ENCODE results near the gene GRK5. TPM values are rescaled to one million over a fixed set of nuclear protein-coding genes. Genes with fewer than 3 reads are reported as not detected.

Gene GRK5
- total RNA-seq, 1 donor from 2014 or later: 163 TPM

DNA sequence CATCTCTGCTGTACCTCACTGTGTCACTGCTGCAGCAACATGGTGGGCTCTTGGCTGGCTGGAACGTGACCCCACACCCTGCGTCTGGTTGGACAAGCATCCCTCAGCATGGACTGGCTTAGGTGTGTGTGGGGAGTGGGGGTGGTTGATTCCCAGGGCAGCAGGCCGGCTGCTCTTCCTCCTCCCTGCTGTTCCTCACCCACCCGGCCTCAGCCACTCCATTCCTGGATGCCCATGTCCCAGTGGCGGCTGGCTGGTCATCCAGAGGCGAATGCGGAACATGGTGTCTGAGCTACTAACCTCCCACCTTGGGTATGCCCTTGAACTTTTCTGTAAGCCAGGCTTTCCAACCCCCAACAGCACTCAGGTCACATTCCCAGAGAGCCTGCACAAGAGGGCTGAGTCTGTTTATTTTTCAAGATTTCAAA lies 81.2 kb downstream of the GRK5 start:
- TF ChIP-seq, protein P1, sequence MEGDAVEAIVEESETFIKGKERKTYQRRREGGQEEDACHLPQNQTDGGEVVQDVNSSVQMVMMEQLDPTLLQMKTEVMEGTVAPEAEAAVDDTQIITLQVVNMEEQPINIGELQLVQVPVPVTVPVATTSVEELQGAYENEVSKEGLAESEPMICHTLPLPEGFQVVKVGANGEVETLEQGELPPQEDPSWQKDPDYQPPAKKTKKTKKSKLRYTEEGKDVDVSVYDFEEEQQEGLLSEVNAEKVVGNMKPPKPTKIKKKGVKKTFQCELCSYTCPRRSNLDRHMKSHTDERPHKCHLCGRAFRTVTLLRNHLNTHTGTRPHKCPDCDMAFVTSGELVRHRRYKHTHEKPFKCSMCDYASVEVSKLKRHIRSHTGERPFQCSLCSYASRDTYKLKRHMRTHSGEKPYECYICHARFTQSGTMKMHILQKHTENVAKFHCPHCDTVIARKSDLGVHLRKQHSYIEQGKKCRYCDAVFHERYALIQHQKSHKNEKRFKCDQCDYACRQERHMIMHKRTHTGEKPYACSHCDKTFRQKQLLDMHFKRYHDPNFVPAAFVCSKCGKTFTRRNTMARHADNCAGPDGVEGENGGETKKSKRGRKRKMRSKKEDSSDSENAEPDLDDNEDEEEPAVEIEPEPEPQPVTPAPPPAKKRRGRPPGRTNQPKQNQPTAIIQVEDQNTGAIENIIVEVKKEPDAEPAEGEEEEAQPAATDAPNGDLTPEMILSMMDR (IDR thresholded peaks at IDR 0.05; ENCODE audit: unreplicated experiment): no peak
- H3K4me1 Mint-ChIP-seq (ENCODE audit: unreplicated experiment): peaks cover 71% of the 10 kb centered on the region
- no peak for DNase-seq (ENCODE audit: low spot score)
- H3K9me3 Mint-ChIP-seq (ENCODE audit: unreplicated experiment): no peaks in the 10 kb centered on the region
- H3K36me3 Mint-ChIP-seq (ENCODE audit: low read depth, unreplicated experiment): peaks cover 24% of the 10 kb centered on the region
- H3K4me3 Mint-ChIP-seq (ENCODE audit: unreplicated experiment): peak overlapping the region; percentile 44
- peak overlapping the region; percentile 76 for H3K27ac Mint-ChIP-seq (ENCODE audit: unreplicated experiment)
- peaks cover 18% of the 10 kb centered on the region for H3K27me3 Mint-ChIP-seq (ENCODE audit: unreplicated experiment)

DNA sequence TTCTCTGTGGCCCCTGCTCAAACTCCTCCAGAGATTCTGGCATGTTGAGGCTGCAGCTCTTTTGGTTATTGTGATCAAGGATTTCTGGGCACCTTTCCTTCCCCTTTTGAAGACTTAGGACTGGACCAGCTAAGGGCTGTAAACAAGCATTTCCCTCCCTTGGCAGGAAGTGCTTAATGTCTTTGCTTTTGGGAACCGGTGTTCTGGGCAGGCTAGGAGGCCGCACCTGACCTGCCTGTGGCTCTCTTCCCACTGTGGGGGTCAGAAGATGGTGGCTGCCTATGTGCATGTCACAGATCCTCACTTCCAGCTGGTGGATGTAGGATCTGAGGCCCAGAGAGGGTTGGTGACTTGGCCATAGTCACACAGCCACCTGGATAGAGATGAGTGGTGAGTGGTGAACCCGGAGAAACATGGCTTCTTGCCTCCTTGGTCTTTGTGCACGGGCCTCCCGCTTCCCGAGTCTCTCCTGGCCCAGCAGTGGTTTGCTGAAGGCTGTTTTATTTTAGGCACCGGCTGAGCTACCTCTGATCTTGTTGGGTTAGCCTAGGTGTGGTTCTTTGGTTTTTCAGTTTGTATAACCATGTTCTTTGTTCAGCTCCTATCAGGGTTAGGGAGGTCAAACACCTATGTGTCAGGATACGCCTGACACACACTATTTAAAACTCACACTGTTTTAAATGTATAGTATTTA lies 82.0 kb downstream of the GRK5 start:
- TF ChIP-seq, protein P1 (IDR thresholded peaks at IDR 0.05; ENCODE audit: unreplicated experiment): no peak
- Mint-ChIP-seq H3K27me3 (ENCODE audit: unreplicated experiment) (peaks cover 17% of the 10 kb centered on the region), H3K9me3 (ENCODE audit: unreplicated experiment) (no peaks in the 10 kb centered on the region), H3K27ac (ENCODE audit: unreplicated experiment) (peak overlapping the region; percentile 70), H3K4me1 (ENCODE audit: unreplicated experiment) (peaks cover 66% of the 10 kb centered on the region), H3K4me3 (ENCODE audit: unreplicated experiment) (peak overlapping the region; percentile 47), H3K36me3 (ENCODE audit: low read depth, unreplicated experiment) (peaks cover 28% of the 10 kb centered on the region)
- DNase-seq (ENCODE audit: low spot score): no peak

DNA sequence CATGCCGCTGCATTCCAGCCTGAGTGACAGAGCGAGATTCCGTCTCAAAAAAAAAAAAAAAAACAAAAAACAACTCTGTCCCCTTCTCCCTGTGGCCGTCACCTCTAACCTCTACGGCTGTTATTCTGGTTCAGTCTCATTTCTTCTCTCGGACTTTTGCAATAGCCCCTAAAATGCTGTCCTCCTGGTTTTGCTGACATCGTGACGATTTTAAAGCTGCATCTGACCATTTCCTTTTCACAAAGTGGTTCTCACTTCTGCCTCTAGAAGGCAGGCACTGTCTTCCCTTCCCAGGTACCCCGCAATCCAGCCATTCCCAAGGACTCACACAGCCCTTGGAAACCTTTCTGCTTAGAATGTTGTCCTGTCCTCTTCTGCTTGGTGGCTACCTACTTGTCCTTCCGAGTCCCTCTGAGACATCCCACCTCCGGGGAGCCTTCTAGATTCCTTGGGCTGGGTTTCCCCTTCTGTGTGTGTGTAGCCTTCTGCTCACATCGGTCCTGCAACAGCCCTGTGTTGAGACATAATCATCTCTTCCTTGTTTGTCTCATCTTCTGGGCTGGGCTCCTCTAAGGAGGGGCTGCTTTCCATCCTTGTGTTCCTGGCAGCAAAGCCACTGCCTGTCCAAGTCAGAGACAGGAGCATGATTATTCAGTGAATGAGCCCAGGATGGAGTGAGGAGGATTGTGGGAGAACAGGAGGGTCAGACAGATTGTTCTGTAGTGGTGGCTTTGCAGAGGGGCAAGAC lies 83.1 kb downstream of the GRK5 start:
- TF ChIP-seq, protein P1 (IDR thresholded peaks at IDR 0.05; ENCODE audit: unreplicated experiment): no peak
- Mint-ChIP-seq H3K27ac (ENCODE audit: unreplicated experiment) (peak overlapping the region; percentile 72), H3K4me3 (ENCODE audit: unreplicated experiment) (peak overlapping the region; percentile 37), H3K4me1 (ENCODE audit: unreplicated experiment) (peaks cover 55% of the 10 kb centered on the region), H3K27me3 (ENCODE audit: unreplicated experiment) (peaks cover 13% of the 10 kb centered on the region), H3K9me3 (ENCODE audit: unreplicated experiment) (no peaks in the 10 kb centered on the region), H3K36me3 (ENCODE audit: low read depth, unreplicated experiment) (peaks cover 34% of the 10 kb centered on the region)
- no peak for DNase-seq (ENCODE audit: low spot score)

DNA sequence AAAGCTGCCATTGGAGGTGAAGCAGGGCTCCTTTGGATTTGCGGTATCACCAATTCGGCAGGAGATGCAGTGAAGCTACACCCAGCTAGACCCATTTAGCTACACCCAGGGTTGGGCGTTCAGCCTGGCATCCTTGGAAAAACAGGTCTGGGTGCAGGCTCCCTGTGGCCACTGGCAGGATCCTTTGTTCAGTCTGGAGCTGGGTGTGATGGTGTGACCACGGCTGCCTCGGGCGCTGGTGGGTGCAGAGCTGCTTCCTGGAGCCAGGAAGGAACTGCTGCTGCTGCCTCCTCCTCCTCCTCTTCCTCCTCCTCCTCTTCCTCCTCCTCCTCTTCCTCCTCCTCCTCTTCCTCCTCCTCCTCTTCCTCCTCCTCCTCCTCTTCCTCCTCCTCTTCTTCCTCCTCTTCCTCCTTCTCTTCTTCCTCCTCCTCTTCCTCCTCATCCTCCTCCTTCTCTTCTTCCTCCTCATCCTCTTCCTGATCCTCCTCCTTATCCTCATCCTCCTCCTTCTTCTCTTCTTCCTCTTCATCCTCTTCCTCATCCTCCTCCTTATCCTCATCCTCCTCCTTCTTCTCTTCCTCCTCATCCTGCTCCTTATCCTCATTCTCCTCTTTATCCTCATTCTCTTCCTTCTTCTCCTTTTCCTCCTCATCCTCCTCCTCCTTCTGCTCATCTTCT lies 84.0 kb downstream of the GRK5 start:
- H3K27me3 Mint-ChIP-seq (ENCODE audit: unreplicated experiment): peaks cover 15% of the 10 kb centered on the region
- H3K9me3 Mint-ChIP-seq (ENCODE audit: unreplicated experiment): no peaks in the 10 kb centered on the region
- peaks cover 48% of the 10 kb centered on the region for H3K4me1 Mint-ChIP-seq (ENCODE audit: unreplicated experiment)
- TF ChIP-seq, protein P1 (IDR thresholded peaks at IDR 0.05; ENCODE audit: unreplicated experiment): no peak
- DNase-seq (ENCODE audit: low spot score): no peak
- peaks cover 40% of the 10 kb centered on the region for H3K36me3 Mint-ChIP-seq (ENCODE audit: low read depth, unreplicated experiment)
- H3K27ac Mint-ChIP-seq (ENCODE audit: unreplicated experiment): peak overlapping the region; percentile 72
- H3K4me3 Mint-ChIP-seq (ENCODE audit: unreplicated experiment): no peak overlapping the region

Data from endothelial cell (in vitro differentiated cells).